ENCODE results near the gene LDHAL6B.

LDHAL6B gene

DNA sequence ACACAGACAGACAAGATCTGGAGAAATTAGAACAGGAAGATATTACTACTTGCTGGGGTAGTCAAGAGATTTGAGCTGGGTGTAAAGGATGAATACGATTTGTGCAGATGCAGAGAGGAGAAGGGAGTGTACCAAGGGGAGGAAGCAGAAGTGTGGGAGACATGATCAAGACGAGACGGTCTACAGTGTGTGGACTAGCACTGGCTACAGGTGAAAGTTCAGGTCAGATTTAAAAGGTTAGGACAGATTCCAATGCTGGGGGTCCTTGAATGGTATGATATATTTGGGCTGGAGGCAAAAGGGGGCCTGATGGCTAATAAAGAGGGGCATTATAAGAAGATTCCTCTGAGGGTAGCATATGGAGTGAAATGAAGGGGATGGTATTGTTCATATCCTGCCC lies 12.1 kb downstream of the LDHAL6B start:
- DNase-seq (ENCODE audit: low read depth, low spot score): no peak

DNA sequence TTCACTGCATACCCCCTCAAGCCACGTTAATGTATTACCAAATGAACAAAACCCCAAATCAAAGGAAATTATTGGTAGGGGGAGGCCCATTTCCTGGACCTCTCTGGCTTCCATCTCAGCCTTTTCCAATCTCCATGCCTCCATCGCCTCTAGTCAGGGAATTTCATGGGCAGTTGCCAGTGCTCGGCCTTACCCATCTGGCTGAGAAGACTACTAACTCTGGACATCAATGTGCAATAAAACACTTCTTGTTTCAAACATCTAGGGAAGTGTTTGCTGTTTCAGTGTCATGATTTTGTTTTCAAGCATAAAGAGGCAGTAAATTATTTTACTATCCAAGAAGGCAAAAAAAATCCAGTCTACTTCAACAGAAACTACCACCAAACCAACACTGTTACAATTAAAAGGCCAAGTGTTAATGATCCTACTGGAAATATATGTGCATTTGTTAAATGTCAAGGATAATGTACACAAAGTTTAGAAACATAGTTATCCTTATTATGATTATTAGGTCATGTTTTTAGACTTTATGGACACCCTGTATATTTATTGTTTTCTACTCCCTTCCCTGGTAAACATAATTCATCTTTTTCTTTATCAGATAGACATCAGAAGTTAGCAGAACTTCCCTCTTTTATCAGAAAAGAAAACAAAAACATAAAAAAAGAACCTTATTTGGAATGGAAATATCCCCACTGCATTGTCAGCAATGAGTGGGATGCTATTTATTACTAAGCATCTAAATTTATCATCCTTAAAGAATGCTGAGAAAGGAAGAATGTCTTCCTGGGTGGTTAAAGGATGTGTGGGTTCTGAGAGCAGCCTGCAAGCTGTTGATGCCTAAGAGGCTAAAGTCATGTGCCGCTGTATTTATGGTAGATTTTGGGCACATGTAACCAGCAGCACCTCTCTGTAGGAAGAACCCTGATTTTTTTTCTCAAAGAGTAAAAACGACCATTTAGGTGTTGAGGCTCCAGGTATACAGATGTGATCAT lies 15.2 kb downstream of the LDHAL6B start:
- DNase-seq (ENCODE audit: low read depth, low spot score): no peak

DNA sequence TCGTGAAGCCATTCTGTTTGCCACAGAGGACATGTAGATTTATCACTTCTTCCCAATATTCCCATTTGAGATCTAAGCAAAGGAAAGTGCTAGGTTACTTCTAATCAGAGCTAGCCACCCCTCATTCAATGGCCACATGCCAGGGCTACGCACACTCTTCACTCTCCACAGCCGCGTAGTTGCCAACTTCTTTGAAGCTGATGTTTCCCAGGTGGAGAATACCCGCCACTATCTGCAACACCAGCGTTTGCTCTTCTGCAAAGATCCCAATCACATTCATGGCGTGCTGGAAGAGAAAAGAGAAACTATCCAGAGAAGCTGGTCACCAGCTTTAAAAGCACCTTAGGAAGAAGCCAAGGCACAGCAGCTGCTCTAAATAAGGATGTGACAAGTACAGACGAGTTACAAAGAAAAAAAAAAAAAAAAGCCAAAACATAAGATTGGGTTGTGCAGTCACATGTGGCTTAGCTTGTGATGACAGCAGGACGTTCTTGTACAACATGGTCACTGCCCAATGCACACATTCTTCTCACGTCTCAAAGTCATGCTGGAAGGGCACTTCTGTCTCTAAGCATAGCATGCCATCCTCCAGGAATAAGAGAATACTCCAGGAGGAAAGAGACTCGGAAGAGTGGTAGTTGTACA lies 16.4 kb downstream of the LDHAL6B start:
- no peak for DNase-seq (ENCODE audit: low read depth, low spot score)

DNA sequence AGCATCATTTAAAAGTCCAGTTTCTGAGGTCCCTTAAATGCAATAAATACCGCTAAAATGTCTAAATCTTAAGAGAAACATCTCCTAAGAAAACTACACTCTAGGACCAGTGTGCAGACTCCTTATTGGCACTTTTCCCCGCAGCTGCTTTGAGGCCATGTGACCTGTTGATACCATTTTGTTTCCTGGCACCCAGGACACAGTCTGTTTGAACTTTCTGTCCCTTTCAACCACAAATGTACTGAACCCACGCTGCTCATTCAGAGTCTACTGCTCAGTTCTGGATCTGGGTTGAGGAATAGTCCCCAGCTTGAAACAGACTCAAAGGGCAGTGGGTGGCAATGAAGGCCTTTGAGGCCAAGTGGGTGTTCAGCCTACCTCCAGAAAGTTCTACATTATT lies 17.1 kb downstream of the LDHAL6B start:
- DNase-seq (ENCODE audit: low read depth, low spot score): no peak

DNA sequence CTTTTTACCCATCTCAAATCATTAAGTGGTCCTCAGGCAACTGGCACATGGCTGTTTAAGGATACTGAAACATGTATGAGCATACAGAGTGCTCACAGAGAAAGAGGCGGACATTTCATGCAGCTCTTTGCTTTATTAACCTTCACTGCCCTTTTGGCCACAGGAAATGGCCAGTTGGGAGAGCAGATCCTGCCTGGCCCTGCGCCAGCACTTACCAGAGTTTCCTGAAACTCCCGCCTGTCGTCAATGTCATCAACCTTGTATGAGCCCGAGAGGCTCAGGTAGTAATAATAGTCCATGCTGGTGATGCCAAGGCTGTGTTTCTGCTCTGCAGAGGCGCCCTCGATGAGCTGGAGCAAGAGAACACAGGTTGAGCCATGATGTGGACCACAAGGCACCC lies 17.8 kb downstream of the LDHAL6B start:
- DNase-seq (ENCODE audit: low read depth, low spot score): no peak

DNA sequence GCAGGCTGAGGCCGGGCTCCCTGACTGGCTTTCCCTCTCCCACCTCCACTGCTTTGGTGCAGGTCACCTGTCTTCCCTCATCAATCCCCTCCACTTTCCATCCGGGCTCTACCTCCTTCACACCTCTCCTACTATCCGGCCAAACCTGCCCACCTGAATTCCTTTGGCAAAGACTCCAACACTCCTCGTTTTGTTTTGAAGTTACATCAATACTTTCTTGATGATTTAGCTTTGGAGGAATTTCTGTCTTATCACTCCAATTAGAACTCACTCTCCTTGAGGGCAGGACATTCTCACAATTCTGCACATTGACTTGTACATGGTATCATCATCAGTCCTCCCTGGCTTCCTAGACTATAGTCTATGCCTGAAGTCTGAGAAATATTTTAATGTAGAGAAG lies 20.4 kb downstream of the LDHAL6B start:
- DNase-seq (ENCODE audit: low read depth, low spot score): peak; percentile 30

DNA sequence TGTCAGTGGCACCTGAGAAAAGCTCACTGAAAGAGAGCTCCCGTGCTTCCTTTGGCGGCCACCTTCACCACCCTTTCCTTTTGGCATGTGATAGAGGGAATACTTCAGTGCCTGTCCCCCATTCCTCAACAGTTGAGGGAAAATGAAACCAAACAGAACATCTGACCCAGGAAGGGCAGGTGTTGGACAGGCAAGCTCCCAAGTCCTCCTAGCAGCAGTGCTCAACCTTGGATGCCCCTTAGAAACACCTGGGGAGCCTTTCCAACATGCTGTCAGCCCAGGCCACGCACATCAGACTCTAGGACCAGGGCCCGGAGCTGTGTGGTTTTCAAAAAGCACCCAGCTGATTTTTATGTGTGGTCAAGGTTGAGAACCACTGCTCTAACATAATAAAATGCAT lies 22.4 kb downstream of the LDHAL6B start:
- no peak for DNase-seq (ENCODE audit: low read depth, low spot score)

DNA sequence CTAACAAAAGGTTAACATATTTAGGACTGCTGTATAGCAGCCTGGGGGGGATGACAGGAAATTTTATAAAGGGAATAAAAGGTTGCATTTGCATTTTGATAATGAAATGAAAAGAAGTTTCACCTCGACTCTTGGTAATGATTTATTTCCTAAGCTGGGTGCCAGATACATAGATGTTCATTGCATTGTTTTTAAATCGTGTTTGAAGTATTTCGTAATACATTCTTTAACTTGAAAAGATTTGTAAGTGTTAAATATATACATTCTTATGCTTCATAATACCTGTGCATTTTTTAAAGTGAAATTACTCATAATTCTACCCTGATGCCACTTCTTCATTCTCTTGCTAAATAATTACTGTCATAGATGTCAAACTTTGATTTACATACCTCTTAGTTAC lies 22.8 kb downstream of the LDHAL6B start:
- DNase-seq (ENCODE audit: low read depth, low spot score): no peak

DNA sequence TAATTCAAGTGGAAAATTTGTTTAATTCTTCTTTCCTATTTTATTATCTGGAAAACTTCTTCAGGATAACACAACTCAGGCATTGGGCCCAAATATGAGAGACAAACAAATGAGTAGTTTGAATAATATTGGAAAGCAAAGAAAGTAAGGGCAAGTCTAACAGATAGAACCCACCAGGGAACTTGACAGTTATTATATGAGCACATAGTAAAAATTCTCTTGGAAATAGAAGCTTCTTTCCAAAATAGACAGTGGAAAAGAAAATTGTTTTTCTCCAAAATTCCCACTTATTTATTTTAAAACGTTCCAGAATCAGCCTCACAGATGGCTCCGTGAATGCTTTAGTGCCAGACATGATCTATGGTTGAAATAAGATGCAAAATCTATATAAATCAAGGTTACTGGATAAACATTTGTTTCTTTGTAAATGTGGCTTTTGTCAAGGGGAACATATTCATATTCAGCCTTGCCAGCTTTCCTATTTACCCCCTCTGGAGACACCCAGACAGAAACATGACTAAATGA lies 23.9 kb downstream of the LDHAL6B start:
- no peak for DNase-seq (ENCODE audit: low read depth, low spot score)

GRCh38 chr15:59232476-59232875 lies 25.8 kb downstream of the LDHAL6B start:
- DNase-seq (ENCODE audit: low read depth, low spot score): no peak

- no peak for DNase-seq (ENCODE audit: low read depth, low spot score)
Observed at GRCh38 chr15:59236394-59236793, 29.8 kb downstream of the LDHAL6B start.

- no peak for DNase-seq (ENCODE audit: low read depth, low spot score)
Observed at GRCh38 chr15:59237119-59237855, 30.6 kb downstream of the LDHAL6B start.

DNA sequence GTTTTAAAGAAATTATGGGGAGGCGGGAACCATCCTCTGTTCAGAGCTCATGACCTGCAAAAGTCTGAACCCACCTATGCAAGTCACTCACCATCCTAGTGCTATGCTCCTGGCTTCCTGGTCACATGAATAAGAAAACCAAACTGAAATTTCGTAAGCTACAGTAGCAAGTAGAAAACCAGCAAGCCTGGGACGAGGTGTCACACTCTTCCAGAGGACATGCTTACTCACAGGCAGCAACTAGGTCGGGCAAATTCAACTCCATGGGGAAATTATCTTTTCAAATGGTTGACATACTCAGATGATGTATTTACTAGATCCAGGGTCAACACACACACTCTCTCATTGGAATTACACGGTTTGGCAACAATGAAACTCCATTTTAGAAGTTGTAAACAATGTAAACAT lies 31.3 kb downstream of the LDHAL6B start:
- no peak for DNase-seq (ENCODE audit: low read depth, low spot score)

GRCh38 chr15:59240036-59240435 lies 33.4 kb downstream of the LDHAL6B start:
- DNase-seq (ENCODE audit: low read depth, low spot score): no peak

DNA sequence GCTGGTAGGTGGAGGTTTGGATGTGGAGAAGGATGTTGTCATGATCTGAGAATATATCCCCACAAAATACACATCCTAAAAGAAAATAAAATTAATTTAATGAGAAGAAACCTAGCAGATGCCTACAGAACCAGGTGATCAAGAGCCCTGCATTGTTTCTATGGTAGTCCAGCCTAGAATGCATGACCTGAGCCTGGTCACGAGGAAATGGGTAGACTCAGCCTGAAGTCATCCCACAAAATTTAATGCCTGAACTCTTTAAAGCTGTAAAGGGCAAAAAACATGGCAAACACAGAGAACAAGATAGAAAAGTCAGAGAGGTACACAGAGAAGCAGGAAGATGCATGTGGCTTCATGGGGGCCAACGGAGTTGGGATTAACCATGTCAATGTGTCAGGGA lies 36.0 kb downstream of the LDHAL6B start:
- no peak for DNase-seq (ENCODE audit: low read depth, low spot score)

DNA sequence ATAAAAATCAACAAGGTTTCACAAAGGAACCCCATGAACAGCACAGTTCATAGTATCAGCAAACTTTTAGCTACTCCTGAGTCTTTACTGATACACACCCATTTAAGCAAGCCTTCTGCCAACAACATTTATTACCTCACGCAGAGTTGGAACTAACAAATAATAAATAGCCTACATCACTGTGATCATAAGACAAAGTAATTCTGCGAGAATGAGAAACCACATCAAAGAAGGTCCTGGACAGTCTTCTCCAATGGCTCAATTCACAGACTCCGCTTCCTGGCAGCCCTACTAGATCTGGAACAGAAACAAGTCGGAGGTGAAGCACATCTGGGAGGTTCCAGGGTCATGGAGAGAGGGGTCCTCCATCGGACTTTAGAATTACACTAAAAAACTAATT lies 37.0 kb downstream of the LDHAL6B start:
- no peak for DNase-seq (ENCODE audit: low read depth, low spot score)

- DNase-seq (ENCODE audit: low read depth, low spot score): no peak
Observed at GRCh38 chr15:59244337-59244736, 37.7 kb downstream of the LDHAL6B start.

GRCh38 chr15:59245559-59245958 lies 38.9 kb downstream of the LDHAL6B start:
- no peak for DNase-seq (ENCODE audit: low read depth, low spot score)

DNA sequence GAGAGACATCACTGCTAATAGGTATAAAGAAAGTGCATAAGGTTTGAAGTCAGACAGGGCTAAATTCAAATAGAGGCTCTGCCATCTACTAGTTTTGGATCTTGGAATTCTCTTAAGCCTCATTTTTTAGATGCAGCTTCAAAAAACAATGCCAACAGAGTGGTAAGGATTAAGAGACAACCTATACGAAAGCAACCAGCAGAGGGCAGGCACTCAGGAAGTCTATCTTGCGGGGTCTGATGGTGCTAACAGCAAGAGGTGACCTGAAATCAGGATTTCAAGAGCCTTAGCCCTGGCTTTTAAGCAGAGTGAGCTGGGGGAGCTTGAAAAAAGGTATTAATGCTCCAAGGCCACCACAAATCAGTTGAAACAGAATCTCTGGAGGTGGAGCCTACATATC lies 40.7 kb downstream of the LDHAL6B start:
- peak; percentile 60 for DNase-seq (ENCODE audit: low read depth, low spot score)

- no peak for DNase-seq (ENCODE audit: low read depth, low spot score)
Observed at GRCh38 chr15:59249816-59250215, 43.2 kb downstream of the LDHAL6B start.

DNA sequence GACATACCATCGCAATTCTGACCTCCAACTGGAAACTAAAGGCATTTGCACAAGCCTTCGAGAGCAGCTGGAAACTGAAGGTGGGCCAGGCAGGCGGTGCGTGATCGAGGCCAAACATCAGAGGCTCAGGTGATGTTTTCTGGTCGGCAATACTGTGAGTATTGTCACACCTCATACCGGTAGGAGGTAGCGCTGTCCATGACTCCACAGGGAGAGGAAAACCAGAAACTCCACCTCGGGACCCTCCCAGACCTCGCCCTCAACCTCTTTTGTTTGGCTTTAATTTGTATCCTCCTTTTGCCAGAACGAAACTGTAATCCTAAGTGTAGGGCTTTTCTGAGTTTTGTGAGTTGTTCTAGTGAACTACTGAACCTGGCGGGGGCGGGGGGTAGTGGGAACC lies 43.6 kb downstream of the LDHAL6B start:
- DNase-seq (ENCODE audit: low read depth, low spot score): peak; percentile 18
